Measurements from ENCODE around the gene HVCN1. TPM values are rescaled to one million over a fixed set of nuclear protein-coding genes. Genes with fewer than 3 reads are reported as not detected.

The HVCN1 gene
- total RNA-seq, 2 donors from 2014 or later: 5.4 to 11.2 TPM

DNA sequence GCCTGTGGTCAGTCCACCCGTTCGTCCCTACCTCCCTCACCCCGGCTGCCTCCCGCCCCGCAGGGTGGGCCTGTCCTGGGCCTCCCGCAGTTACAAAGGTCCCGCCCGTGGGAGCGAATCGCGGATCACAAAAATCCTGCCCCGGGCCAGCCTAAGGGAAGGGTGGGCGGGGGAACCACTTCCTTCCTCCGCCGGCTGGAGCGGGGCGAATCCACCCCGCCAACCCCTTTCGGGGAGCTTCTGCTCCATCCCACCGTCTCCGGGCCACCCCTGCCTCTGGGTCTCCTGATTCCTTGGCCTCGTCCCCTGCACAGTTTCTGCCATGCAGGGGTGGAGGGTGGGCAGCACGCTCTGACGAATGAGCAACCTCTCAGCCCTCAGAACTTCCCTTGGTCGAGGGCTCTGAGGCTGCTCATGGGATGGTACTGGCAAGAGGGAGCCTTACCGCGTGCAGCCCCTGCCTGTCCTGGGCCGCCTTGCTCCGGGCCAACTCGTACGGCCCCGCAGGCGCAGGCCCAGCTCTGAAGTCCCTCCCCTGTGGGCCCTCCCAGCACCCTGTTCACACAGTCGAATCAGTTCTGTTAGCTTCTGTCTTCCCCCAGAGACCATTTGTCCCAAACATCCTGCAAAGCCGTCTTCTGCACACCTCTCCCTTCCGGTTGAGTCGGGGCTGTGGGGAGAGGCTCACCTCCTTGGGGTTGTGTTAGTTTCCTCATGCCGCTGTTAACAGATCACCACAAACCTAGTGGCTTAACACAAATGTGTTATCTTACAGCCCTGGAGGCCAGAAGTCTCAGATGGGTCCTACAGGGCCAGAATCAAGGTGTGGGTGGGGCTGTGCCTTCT lies 589 bp upstream of the HVCN1 start:
- intact Hi-C loops (cut with DNase I): loop anchor here (10.0 kb wide), 2 partner anchors 195 to 225 kb away; partner anchors contain the start of genes FAM216A and GPN3
- DNase-seq (ENCODE audit: low spot score): no peak
- H3K27me3 ChIP-seq (replicated peaks; ENCODE audit: insufficient read depth): no peaks in the 10 kb centered on the region
- peak overlapping the region; percentile 67 to 70 for H3K27ac ChIP-seq
- TF ChIP-seq POLR2AphosphoS5 (IDR thresholded peaks at IDR 0.05) (no peak), POLR2A (IDR thresholded peaks at IDR 0.05) (peak; percentile 8)
- TF ChIP-seq, protein P1, sequence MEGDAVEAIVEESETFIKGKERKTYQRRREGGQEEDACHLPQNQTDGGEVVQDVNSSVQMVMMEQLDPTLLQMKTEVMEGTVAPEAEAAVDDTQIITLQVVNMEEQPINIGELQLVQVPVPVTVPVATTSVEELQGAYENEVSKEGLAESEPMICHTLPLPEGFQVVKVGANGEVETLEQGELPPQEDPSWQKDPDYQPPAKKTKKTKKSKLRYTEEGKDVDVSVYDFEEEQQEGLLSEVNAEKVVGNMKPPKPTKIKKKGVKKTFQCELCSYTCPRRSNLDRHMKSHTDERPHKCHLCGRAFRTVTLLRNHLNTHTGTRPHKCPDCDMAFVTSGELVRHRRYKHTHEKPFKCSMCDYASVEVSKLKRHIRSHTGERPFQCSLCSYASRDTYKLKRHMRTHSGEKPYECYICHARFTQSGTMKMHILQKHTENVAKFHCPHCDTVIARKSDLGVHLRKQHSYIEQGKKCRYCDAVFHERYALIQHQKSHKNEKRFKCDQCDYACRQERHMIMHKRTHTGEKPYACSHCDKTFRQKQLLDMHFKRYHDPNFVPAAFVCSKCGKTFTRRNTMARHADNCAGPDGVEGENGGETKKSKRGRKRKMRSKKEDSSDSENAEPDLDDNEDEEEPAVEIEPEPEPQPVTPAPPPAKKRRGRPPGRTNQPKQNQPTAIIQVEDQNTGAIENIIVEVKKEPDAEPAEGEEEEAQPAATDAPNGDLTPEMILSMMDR (IDR thresholded peaks at IDR 0.05): no peak
- H3K4me1 ChIP-seq (replicated peaks): peaks cover 7% of the 10 kb centered on the region
- H3K4me3 ChIP-seq: peak overlapping the region; percentile 48 to 62
- H3K9me3 ChIP-seq: no peaks in the 10 kb centered on the region
- H3K36me3 ChIP-seq: no peaks in the 10 kb centered on the region
- WGBS: 2% methylated on average over 38 of the region's 38 CpGs

DNA sequence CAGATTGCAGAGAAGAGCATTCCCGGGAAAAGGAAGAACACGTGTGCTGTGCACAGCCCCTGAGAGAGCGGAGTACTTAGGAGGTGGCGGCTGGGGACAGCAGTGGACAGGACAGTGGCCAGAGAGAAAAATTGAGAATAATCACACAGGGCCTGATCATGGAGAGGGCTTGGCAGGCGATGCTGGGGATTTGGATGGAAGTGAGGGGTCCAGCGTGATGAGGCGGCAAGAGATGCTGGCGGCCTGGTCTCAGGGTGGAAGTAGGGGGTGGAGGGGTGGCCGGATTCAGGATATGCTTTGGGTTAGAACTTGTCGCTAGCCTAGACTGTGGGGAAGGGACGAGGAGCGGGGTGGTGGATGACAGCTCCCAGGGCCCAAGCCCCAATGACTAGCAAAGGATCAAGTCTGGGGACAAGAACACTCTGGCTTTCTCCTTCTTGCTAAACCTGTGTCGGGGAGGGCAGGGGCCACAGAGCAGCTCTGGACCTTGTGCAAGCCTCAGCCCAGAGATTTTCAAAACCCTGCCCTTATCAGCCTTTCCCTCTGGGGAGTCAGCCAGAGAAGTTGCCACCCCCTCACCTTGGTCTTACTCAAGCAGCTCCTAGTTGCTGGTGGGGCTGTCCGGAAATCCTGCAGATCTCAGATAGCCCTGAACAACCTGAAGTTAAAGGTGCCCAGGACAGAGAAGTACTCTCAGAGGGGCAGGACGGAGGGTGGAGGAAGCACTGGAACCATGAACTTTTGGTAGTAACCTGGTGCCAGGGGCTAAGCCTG lies 1.3 kb downstream of the HVCN1 start:
- TF ChIP-seq POLR2AphosphoS5 (IDR thresholded peaks at IDR 0.05): no peak
- TF ChIP-seq, protein P1 (IDR thresholded peaks at IDR 0.05): no peak
- TF ChIP-seq POLR2A (IDR thresholded peaks at IDR 0.05): no peak
- intact Hi-C loops (cut with DNase I): no loop called here
- DNase-seq (ENCODE audit: low spot score): no peak
- H3K27me3 ChIP-seq (replicated peaks; ENCODE audit: insufficient read depth): no peaks in the 10 kb centered on the region
- peaks cover 7% of the 10 kb centered on the region for H3K4me1 ChIP-seq (replicated peaks)
- H3K9me3 ChIP-seq: no peaks in the 10 kb centered on the region
- WGBS: 91% methylated on average over 15 of the region's 15 CpGs
- H3K36me3 ChIP-seq: no peaks in the 10 kb centered on the region
- no peak overlapping the region for H3K27ac ChIP-seq
- peak overlapping the region in 1 of 2 donors; percentile 48 for H3K4me3 ChIP-seq

DNA sequence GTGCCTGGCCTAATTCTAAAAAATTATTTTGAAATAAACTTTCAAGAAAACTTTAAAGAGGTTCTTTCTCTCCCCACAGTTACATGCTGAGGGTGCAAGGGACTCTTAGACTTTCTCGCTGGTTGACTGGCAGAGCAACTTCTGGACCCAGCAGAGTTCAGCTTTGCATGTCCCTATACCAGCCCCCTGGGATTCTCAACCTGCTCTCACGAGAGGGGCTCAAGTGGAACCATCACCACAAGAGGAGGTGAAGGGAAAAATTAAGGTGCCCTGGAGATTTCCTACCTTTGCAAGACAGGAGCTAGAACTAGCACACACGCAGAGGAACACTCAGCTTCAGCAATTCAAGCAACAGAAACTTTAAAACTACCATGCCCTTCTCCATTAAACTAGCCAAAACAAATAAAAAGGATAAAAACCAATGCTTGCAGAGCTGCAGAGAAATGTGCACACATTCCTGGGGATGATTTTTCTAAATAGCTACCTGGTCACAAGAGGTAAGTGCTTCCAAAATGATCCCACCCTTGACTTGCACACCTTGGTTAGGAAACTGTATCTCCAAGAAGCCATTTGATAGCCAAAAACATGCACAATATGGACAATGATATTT lies 2.5 kb downstream of the HVCN1 start:
- H3K4me3 ChIP-seq: no peak overlapping the region
- no peak overlapping the region for H3K27ac ChIP-seq
- H3K9me3 ChIP-seq: no peaks in the 10 kb centered on the region
- TF ChIP-seq, protein P1 (IDR thresholded peaks at IDR 0.05): no peak
- TF ChIP-seq POLR2AphosphoS5 (IDR thresholded peaks at IDR 0.05): no peak
- no peak for TF ChIP-seq POLR2A (IDR thresholded peaks at IDR 0.05)
- peaks cover 7% of the 10 kb centered on the region for H3K4me1 ChIP-seq (replicated peaks)
- WGBS: 95% methylated on average over 3 of the region's 3 CpGs
- intact Hi-C loops (cut with DNase I): no loop called here
- no peaks in the 10 kb centered on the region for H3K36me3 ChIP-seq
- H3K27me3 ChIP-seq (replicated peaks; ENCODE audit: insufficient read depth): no peaks in the 10 kb centered on the region
- no peak for DNase-seq (ENCODE audit: low spot score)

DNA sequence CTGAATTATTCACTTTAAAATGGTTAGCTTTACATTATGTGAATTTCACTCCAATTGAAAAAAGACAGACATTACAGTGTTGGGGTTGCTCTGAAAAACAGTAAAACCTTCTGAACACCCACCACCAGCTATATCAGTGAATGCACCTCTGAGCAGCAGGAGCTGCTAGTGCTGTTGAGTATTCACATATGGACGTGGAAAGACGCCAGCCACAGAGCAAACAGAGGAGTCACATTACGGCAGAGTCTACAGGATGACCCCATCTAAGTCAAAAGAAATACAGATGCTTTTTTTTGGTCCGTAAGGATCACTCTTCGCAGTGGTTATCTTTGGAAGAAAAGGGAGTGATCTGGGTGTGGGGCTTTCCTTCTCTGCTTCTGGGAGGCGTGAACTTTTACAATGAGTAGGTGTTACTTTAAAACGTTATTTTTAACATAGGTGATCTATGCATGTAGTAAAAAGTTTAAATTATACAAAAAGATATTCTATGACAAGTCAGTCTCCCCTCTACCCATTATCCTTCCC lies 4.5 kb downstream of the HVCN1 start:
- no peak for DNase-seq (ENCODE audit: low spot score)
- WGBS: 59% methylated on average over 7 of the region's 7 CpGs
- Histone ChIP-seq H3K4me1 (replicated peaks) (peaks cover 7% of the 10 kb centered on the region), H3K9me3 (no peaks in the 10 kb centered on the region), H3K36me3 (no peaks in the 10 kb centered on the region), H3K27me3 (replicated peaks; ENCODE audit: insufficient read depth) (no peaks in the 10 kb centered on the region), H3K4me3 (no peak overlapping the region), H3K27ac (no peak overlapping the region)
- intact Hi-C loops (cut with DNase I): no loop called here
- TF ChIP-seq POLR2A (IDR thresholded peaks at IDR 0.05): no peak
- TF ChIP-seq, protein P1 (IDR thresholded peaks at IDR 0.05): no peak
- no peak for TF ChIP-seq POLR2AphosphoS5 (IDR thresholded peaks at IDR 0.05)
